Hematopoietic multipotent progenitor cell treated with erythropoietin and hydrocortisone succinate and interleukin-3 and kit ligand, for 8 days (in vitro differentiated cells): ENCODE results near the gene TANC1.

ENCODE experiments used
- DNase-seq: peaks from one replicate; pipeline ENCODE4 v3.0.0-alpha.2; 2015

The TANC1 gene

DNA sequence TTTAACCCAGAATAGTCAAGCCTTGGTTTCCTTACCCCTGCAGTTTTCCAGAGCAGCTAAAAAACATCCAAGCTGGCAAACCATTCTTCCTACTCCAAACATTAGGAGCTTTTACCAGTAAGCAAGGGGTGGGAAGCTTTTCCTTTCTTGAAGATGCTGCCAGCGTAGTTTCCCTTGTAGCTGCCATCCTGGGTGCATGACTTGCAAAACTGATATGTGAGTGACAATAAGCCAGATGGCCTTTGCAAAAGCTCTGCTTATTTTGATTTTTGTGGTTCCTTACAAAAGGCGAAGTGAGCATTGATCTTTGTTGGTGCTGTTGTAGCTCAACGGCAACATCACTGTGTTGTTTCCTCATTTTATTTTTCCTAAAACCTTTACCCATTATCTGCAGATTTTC, 179.2 kb downstream of the TANC1 start:
- DNase-seq = no peak

DNA sequence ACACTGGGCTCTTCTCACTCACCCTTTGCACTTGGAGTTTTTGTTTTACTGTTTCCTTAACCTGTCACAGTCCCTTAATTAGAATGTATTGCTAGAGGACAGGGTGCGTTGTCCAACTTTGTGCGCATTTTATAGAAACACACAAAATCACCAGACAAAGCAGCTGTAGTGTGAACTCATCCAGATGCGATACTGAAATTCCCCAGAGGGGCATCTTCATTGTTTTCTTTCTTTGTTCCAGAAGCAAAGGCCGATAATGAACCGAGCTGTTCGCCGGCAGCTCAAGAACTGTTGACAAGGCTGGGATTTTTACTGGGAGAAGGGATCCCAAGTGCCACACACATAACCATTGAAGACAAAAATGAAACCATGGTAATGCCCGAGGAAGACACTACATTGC, 180.5 kb downstream of the TANC1 start:
- no peak for DNase-seq

DNA sequence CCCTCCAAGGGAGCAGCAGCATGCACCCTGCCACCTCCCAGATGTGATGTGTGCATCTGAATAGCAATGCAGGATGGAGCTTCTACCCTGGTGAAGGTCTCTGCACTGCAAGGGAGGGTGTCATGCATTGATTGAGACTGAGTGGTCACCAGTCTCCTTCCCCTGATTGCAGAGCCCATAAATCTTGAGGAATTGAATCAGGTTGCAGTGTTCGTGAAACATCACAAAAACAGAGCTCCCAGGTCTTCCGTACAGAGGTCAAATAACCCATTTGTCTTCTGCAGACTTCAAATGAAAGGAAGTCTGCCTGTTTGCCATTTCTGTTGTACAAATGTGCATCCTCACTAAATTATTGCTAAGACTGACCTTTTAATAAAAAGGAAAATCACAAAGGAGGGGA, 181.3 kb downstream of the TANC1 start:
- no peak for DNase-seq

DNA sequence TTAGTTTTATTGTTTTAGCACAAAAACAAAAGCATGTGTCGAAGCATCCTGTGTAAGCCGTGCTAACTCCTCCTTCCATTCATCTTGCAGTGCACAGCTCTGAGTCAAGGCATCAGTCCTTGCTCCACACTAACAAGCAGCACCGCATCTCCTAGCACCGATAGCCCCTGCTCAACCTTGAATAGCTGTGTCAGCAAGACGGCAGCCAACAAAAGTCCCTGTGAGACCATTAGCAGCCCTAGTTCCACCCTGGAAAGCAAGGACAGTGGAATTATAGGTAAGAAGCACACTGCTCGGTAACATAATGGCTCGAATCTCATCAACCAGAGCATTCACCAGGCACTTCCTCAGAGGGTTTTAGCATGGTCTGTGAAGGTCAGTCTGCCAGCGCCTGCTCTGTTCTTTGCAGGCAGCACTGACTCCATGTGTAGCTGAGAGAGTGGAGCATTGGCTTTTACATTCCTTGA, 181.9 kb downstream of the TANC1 start:
- DNase-seq = no peak

DNA sequence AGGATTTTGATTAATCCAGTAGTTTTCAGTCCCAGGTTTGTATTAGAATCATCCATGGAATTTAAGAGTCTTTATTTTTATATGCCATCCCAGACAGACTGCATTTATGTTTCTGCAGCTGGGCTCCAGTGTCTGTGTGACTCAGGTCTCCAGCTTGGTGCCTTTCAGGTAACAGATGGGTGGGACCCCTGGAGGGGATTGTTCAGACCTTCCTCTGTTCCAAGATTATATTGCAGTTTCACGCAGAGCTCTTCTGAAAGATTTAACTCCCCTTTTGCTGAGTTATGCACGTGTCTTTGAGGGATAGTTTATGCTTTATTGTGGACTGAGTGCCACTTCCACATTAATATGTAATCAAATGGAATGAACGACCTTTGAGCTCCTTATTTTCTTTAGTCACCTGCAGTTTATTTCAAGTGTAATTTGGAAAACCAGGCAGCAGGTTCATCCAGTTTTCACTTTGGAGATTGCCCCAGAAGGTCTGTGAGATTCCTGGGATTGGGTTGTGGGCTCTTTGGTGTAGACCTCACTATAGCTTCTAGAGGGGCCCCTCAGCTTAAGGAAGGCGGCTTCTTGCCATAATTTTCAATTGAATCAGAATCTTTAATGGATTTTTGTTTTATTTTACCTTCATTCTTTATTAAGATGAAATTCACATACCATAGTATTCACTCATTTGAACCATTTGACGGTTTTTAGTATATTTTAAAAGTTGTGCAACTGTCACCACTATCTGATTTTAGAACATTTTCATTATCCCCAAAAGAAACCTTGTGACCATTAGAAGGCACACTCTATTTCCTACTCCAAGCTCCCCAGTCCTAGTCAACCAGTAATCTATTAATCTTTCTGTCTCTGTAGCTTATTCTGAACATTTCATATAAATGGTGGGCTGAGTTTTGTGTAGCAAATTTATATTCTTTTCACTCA, 183.0 kb downstream of the TANC1 start:
- no peak for DNase-seq

DNA sequence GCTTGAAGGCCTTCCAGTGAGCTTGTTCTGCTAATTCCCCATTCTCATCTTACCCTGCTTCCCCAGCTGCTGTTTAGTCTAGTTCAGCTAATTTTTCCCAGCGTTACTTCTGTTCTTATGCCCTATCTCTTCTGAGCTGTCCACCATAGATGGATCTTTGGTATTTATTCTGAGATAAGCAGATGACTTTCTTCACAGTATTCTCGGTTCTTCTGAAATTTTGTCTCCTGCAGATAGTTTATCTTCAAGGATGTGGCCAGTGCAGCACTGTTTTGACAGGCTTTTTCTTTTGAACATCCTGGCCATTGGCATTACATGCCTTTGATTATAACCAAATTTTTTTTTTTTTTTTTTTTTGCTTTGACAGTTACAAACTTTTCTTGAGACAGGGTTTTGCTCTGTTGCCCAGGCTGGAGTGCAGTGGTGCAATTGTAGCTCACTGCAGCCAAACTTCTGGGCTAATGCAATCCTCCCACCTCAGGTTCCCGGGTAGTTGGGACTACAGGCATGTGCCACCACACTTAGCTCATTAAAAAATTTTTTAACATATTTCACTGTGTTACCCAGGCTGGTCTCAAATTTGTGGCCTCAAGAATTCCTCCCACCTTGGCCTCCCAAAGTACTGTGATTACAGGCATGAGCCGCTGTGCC, 183.8 kb downstream of the TANC1 start:
- peak; percentile 97 for DNase-seq

DNA sequence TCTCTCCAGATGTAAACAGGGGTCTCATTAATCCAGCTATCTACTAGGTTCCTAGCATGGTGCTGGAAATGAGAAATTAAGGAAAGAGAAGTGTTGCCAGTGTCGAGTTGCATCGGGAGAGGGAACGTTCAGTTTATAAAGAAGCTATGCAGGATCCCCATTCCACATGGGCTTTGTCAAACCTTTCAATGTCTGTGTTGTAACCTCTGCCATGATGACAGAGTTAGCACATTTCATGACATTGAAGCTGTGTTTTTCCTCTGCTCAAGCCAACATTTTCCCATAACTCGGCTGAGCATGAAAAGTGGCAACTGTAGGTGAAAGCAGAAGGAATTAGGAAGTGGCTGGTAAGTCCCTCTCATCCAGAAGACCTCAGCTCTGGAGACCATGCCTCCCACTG, 184.6 kb downstream of the TANC1 start:
- DNase-seq = no peak

DNA sequence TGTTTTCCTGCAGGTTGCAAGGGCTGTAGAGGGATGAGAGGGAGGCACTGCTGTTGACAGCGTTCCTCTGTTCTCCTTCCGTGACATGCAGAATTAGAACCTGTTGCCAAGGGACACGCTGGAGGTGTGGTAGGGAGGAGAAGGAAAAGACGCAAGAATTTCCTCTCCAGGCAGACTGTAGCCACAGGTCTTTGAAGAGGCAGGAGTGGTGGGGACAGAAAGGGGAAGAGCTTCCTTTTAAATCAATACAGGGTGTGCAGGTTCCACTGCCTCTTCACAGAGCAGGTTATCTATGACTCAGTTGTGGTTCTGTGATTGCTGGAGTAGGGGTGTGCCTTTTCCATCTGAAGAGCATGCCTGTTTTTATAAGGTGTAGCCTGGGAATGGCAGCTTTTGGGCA, 185.0 kb downstream of the TANC1 start:
- DNase-seq = no peak

DNA sequence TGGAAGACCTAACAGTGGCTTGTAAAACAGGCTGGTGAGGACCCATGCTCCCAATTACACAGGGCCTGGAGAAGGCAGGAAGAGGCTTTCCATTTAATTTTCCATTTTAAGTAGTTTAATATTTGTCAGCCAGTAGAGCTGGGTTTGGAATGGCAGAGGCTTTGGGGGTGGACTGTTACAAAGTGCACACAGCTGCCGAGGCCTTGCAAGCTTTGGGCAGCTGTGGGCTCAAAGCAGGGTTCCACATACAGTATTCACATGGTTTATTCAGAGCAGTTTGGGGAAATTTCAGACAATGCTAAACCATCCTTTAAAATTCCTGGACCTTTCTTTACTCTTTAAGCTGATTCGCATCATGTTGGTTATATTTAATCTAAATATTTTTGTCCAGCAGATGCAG, 185.5 kb downstream of the TANC1 start:
- no peak for DNase-seq

DNA sequence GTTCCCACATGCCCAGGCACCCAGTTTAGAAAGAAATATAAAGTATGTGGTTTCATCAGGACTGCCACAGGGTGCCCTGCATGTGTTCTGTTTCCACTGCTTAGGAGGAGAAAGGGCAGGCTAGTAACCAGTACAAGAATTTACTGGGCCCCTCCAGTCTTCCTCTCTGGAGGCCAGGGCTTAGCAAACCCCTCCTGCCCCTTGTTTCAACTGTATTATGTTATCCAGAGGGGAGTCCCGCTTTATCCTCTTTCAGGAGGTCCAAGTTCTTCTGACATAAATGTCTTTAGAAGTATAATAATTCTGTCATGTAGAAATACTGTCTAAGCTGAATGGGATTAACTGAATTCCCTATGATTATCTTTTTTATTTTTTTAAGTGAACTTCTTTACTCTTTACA, 185.9 kb downstream of the TANC1 start:
- no peak for DNase-seq

DNA sequence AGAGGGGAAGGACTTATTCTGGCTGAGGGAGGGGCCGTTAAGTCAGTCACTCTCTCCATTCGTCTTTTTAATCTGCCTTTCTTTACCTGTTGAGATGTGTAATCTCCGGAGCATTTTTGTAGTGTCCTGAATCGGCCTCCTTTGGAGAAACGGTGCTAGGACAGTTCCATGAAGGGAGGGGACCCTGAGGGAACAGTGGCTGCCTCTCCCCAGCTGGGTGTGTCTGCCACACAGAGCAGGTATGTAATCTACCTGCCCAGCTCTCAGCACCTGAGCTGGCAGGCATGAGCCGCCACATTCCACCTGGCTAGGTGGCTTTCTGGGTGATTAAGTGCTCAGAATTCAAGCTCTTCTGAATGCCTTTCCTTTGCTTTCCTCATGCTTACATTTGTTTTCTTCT, 186.9 kb downstream of the TANC1 start:
- no peak for DNase-seq

DNA sequence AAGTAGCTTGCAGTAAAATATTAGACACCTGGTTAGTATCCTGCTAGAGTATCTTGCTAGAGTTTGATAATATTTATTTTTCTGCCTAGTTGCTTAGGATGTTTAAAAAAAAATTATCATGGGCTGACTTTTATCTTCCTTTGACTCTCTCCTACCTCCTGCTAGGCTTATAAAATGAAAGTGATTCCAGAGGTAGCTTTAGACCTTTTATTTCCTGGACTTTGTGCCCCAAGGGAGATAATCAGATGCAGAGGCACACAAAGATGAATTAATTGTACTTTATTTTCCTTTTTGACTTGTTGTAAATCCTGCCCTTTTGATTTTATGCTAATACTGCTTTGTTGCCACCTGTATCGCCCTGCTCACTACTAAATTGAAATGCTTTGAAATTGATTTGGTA, 187.4 kb downstream of the TANC1 start:
- DNase-seq = no peak

DNA sequence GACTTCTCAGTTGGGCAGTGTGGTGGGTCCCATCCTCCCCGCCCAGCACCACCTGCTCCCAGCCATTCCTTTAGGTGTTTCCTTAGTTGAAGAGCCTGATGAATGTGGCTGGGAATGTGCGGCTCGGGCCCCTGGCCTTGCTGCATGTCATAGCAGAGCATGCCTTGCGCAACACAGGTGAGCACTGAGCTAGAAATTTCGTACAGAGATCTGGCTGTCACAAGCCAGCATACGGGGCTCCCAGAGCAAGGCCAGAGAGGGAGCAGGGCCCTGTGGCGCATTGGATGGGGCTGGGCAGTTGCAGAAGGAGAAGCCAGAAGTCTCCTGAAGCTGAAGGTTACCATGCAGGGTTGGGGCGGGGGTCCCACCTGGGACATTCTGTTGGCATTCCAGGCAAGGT, 188.4 kb downstream of the TANC1 start:
- no peak for DNase-seq

DNA sequence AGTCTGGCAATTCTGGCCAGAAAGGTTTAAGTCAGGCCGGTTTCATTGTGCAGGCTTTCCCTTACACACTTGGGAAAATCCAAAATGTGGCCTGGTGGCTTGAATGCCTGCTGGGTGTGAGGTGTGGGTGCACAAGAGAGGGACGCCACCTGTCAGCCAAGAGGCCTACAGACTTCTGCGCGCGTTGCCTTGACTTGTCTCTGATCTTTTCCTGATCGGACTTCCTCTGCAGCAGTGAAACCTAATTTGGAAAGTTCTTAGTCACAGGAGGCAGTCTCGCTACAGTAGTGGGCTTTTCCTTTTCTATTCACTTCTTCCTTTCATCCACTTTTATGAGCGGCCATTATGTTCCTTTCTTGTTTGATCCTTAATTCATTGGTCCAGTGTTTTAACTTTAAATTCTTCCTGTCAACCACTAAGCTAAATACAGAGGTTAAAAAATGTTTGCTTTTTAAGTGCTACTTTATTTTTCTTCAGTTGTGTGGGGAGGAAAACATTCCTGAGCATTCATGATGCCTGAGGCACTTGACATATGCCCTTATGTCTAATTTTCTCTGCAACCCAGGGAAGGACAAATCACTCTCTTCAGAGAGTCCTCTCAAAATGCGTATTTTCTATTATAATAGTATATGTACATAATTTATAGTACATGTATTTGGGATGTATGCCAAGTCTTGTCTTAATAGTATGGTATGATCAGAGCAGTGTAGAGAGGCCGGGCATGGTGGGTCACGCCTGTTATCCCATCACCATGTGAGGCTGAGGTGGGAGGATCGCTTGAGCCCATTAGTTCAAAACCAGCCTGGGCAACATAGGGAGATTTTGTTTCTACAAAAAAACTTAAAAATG, 189.1 kb downstream of the TANC1 start:
- DNase-seq = no peak

DNA sequence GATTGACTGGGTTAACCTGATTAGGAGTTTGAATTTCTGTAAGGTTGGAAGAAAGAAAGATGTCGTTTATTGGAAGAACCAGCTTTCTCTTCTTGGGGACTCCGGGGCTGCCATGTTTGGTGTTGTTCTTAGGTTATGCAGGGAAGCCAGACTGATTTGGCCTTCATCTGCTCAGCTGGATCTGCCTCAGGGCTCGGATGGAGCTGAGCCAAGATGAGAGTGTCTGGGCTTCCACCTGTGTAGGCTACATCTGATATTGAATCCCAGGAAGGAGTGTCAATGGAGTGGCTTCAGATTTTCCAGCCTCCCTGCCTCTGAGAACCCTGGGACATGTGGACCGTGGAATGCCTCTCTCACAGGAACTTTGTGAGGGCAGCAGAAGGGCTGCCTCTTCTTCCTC, 192.0 kb downstream of the TANC1 start:
- DNase-seq = no peak

DNA sequence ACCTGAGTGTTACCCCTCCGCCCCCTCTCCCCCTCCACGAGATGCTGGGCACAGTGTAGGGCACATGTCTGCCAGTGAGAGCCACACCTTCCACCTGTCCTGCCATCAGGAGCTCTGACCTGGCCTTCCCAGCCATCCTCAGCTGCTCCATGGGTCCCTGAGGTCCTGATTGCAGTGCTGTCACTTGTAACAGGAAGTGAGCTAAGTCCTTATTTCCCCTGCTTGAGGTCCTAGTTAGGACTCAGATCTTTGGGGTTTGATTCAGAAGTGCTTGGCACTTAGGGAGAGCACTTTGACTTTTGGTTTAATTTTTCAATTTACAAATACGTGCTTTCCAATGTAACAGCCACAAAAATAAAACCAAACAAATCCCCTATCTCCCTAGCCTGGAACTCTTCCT, 192.5 kb downstream of the TANC1 start:
- DNase-seq = no peak

DNA sequence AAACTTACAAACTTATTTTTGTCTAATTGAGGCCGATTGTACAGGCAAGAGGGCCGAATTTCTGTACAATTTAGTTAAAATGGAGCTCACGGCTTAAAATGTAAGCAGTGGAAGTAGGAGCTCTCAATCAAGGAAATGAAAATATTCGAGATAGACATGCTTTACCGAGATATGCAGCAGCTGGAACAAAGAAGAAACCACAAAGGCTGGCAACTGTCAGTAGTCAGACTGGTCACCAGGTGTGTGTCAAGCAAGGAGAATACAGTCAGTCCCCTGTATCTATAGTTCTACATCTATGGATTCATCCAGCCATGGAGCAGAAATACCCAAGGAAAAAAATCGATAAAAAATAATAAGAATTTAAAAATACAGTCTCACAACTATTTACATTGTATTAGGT, 195.5 kb downstream of the TANC1 start:
- peak; percentile 76 for DNase-seq

DNA sequence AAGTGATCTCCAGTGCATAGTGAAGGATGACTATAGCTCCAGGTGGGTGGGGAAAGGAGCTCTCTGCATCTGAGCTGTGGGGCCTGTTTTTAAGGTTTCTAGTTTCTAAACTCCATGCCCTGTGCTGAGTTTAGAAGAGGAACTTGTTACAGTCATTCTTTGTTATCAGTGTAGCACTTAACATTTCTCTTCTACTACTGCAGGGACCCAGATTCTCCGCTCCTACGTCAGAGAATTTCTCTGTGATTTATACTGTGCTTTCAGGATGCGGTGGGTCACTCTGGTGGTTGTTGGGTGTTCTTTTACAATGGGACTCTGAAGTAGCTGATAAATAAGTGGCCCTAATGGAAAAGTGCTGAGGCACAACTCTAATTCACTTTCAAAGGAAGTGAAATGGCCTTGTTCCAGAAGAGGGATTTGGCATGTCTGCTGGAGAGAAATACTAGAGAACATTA, 196.0 kb downstream of the TANC1 start:
- DNase-seq = no peak

DNA sequence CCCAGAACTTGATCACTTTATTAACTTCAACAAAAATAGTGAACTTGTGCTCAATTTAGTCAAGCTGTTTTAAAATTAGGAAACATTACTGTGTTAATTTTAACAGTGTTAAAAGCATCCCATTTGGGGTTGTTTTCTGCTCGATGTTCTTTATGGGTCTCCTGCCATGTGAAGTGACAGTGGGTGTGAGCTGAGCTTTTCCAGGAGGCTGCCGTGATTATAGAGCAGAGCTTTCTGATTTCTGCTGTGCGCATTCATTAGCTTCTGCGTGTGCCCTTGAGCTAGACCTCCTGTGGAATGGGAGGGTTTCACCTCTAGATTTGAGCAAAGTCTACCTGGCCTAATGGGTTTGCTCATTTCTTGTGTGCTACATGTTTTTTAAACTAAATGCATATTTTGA, 196.6 kb downstream of the TANC1 start:
- DNase-seq = no peak

DNA sequence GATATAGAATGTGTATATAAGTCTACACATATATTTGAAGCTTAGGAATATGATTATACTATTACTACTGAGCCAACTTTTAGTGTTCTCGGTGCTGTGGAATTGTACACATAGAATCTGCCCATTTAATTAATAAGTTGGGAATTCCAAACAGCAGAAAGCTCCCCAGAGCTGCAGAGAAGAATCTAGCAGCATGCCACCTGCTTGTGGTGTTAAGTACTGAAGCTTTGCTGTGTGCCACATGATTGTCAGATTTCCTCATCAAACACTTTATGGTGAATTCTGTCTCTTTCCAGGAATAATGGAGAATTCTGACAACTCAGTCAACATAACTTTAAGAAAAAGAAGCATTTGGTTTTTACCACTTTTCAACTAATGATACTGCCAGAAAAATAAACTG, 200.3 kb downstream of the TANC1 start:
- DNase-seq = no peak

DNA sequence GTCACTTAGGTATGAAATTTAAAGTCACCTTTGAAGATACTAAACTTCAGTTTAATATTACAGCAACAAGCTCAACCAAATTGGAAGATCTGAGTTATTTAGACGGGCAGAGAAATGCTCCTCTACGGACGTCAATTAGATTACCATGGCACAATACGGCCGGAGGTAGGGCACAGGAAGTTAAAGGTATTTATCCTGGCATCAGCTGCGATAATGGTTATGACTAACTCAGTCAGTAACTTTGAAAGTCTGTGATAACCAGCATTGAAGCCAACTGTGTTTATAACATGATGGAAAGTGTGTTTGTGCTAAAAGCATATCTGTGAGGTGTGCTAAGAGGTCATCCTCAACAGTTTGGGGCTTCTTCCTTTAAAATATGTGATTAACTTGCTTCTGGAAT, 200.7 kb downstream of the TANC1 start:
- DNase-seq = no peak

DNA sequence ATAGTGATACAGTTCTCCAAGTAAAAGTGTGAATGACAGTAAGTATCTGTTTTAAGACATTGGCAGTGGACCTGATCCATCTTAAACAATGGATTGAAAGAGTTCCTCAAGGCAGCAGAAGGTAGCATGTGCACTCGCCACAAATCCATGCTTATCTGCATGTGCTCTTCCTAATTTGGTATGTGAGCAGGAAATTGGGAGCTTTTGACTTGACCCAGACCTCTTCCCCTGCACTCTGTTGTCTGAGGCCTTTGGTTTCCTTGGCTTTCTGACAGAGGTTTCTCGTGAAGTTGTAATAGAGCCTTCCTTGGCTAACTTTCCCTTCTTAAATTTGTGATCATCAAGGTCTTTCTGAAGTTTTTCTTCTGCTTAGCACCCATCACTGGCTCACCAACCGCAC, 204.0 kb downstream of the TANC1 start:
- no peak for DNase-seq

DNA sequence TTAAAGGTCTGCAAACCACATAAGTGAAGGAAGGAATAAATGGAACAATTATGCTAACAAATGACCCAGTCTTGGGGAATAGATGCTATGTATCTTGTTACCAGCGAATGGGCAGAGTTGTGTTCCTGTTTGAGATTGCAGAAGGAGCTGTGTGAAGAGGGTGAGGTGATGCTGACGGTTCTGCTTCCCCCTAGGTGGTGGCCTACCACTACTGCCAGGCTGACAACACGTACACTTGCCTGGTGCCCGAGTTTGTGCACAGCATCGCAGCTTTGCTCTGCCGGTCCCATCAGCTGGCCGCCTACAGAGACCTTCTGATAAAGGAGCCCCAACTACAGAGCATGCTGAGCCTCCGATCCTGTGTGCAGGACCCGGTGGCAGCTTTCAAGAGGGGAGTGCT, 206.3 kb downstream of the TANC1 start:
- DNase-seq = no peak
